Mesenchymal stem cell (in vitro differentiated cells and primary cell): ENCODE results near the gene LGALS8.
A peak's percentile ranks its signal among the peaks of the same experiment; 100 is the strongest.

ENCODE experiments used
- DNase-seq: peaks from one replicate; pipeline ENCODE4 v3.0.0-alpha.2; 2013
- H2AFZ ChIP-seq: one replicate; pipeline ENCODE4 v1.6.1; 2013; ENCODE audit warnings: low read depth, mild to moderate bottlenecking, control low read depth, inconsistent platforms, low read length, moderate library complexity
- H2AK5ac ChIP-seq: 2 replicates; pipeline ENCODE4 v1.6.1; 2013; ENCODE audit warnings: low read length, moderate library complexity, mild to moderate bottlenecking, inconsistent platforms; ENCODE audit not compliant: severe bottlenecking
- H2BK120ac ChIP-seq: one replicate; pipeline ENCODE4 v1.6.1; 2013; ENCODE audit warnings: low read depth, mild to moderate bottlenecking, inconsistent platforms, low read length, moderate library complexity
- H2BK12ac ChIP-seq, 2 experiments: one replicate each; pipeline ENCODE4 v1.6.1; 2013; ENCODE audit warnings: inconsistent platforms in 2 of 2, low read length in 2 of 2, mild to moderate bottlenecking in 2 of 2, moderate library complexity in 2 of 2, control low read depth in 1 of 2
- H2BK15ac ChIP-seq: one replicate; pipeline ENCODE4 v1.6.1; 2013; ENCODE audit warnings: mild to moderate bottlenecking, low read depth, inconsistent platforms; ENCODE audit not compliant: poor library complexity, severe bottlenecking
- H2BK5ac ChIP-seq: 2 replicates; pipeline ENCODE4 v1.6.1; 2013; ENCODE audit warnings: low read depth, mild to moderate bottlenecking, low read length, control low read depth, inconsistent platforms; ENCODE audit not compliant: poor library complexity, severe bottlenecking
- H3K14ac ChIP-seq, 2 experiments: one replicate each; pipeline ENCODE4 v1.6.1; 2013; ENCODE audit warnings: inconsistent platforms in 2 of 2, low read length in 2 of 2, control low read depth in 1 of 2, mild to moderate bottlenecking in 1 of 2, moderate library complexity in 1 of 2
- H3K18ac ChIP-seq, 2 experiments: one replicate each; pipeline ENCODE4 v1.6.1; 2013; ENCODE audit warnings: inconsistent platforms in 2 of 2, low read length in 2 of 2, control low read depth in 1 of 2, low read depth in 1 of 2, mild to moderate bottlenecking in 1 of 2
- H3K23ac ChIP-seq, 2 experiments: one replicate each; pipeline ENCODE4 v1.6.1; 2013; ENCODE audit warnings: inconsistent platforms in 2 of 2, low read length in 2 of 2, mild to moderate bottlenecking in 2 of 2, moderate library complexity in 2 of 2, control low read depth in 1 of 2
- H3K27ac ChIP-seq: 2 replicates; pipeline ENCODE4 v1.5.1; 2013; ENCODE audit warnings: mild to moderate bottlenecking, moderate library complexity, low read length, control low read depth, inconsistent platforms; ENCODE audit not compliant: poor library complexity, severe bottlenecking
- H3K27me3 ChIP-seq, 2 experiments: 2 replicates each; pipeline versions ENCODE4 v1.6.1 to v1.7.0; 2013; ENCODE audit warnings: low read length in 2 of 2, mild to moderate bottlenecking in 2 of 2, moderate library complexity in 2 of 2, control low read depth in 1 of 2, inconsistent platforms in 1 of 2; ENCODE audit not compliant: control insufficient read depth in 1 of 2, insufficient read depth in 1 of 2
- H3K36me3 ChIP-seq, 2 experiments: 2 replicates each; pipeline versions ENCODE4 v1.6.1 to v1.7.0; 2013; ENCODE audit warnings: low read length in 2 of 2, control low read depth in 1 of 2, inconsistent platforms in 1 of 2, low read depth in 1 of 2, mild to moderate bottlenecking in 1 of 2; ENCODE audit not compliant: insufficient read depth in 2 of 2, control insufficient read depth in 1 of 2
- H3K4ac ChIP-seq, 2 experiments: one replicate each; pipeline ENCODE4 v1.6.1; 2013; ENCODE audit warnings: inconsistent platforms in 2 of 2, low read length in 2 of 2, mild to moderate bottlenecking in 2 of 2, moderate library complexity in 2 of 2, control low read depth in 1 of 2, low read depth in 1 of 2
- H3K4me1 ChIP-seq: 2 replicates; pipeline ENCODE4 v1.6.1; 2013; ENCODE audit warnings: low read depth, low read length, control low read depth; ENCODE audit not compliant: control insufficient read depth, insufficient read depth
- H3K4me2 ChIP-seq: 2 replicates; pipeline ENCODE4 v1.6.1; 2013; ENCODE audit warnings: low read length, mild to moderate bottlenecking, inconsistent platforms; ENCODE audit not compliant: poor library complexity, severe bottlenecking
- H3K4me3 ChIP-seq, 2 experiments: 2 replicates each; pipeline versions ENCODE4 v1.5.1 to v1.7.0; 2013; ENCODE audit warnings: low read length in 2 of 2, mild to moderate bottlenecking in 2 of 2, control low read depth in 1 of 2, low read depth in 1 of 2; ENCODE audit not compliant: insufficient read depth in 1 of 2
- H3K79me1 ChIP-seq: replicated peaks from 2 replicates; pipeline ENCODE4 v1.6.1; 2013; ENCODE audit warnings: mild to moderate bottlenecking, control low read depth, low read length, inconsistent platforms; ENCODE audit not compliant: poor library complexity, severe bottlenecking
- H3K9ac ChIP-seq: 2 replicates; pipeline ENCODE4 v1.7.0; 2013; ENCODE audit warnings: mild to moderate bottlenecking, low read length, moderate library complexity
- H3K9me3 ChIP-seq: 2 replicates; pipeline ENCODE4 v1.7.0; 2013; ENCODE audit warnings: mild to moderate bottlenecking, low read length; ENCODE audit not compliant: control insufficient read depth
- H4K8ac ChIP-seq: one replicate; pipeline ENCODE4 v1.6.1; 2013; ENCODE audit warnings: inconsistent platforms, mild to moderate bottlenecking, low read length, moderate library complexity
- H4K91ac ChIP-seq: one replicate; pipeline ENCODE4 v1.6.1; 2013; ENCODE audit warnings: mild to moderate bottlenecking, low read length, inconsistent platforms
- WGBS: methylation state at CpG from one replicate; pipeline ENCODE4 v1.1.7; 2013; ENCODE audit warnings: mixed read lengths; 5-methylcytosine and 5-hydroxymethylcytosine counted together

The LGALS8 gene

GRCh38 chr1:236589531-236589930, 65.7 kb downstream of the LGALS8 start:
- no peaks in the 10 kb centered on the region for H3K9me3 ChIP-seq
- no peak overlapping the region for H3K9ac ChIP-seq
- H3K4me1 ChIP-seq = no peaks in the 10 kb centered on the region
- H2BK15ac ChIP-seq = no peak overlapping the region
- no peak overlapping the region for H3K27ac ChIP-seq
- no peaks in the 10 kb centered on the region for H3K27me3 ChIP-seq
- no peak overlapping the region for H3K4ac ChIP-seq
- H3K14ac ChIP-seq = no peak overlapping the region
- H2BK5ac ChIP-seq = no peak overlapping the region
- no peak overlapping the region for H2AK5ac ChIP-seq
- no peak overlapping the region for H2BK120ac ChIP-seq
- H3K79me1 ChIP-seq = peaks cover 7% of the 10 kb centered on the region
- H3K36me3 ChIP-seq = peaks cover 6 to 99% of the 10 kb centered on the region in 2 experiments
- no peak overlapping the region for H3K4me2 ChIP-seq
- H4K8ac ChIP-seq = no peak overlapping the region
- DNase-seq = no peak
- WGBS = no CpG with 5 or more reads among the region's 4 CpGs
- H3K4me3 ChIP-seq = no peak overlapping the region
- no peak overlapping the region for H4K91ac ChIP-seq
- H3K18ac ChIP-seq = no peak overlapping the region
- H3K23ac ChIP-seq = no peak overlapping the region
- H2BK12ac ChIP-seq = no peak overlapping the region
- H2AFZ ChIP-seq = no peak overlapping the region

- 100% methylated on average over 1 of the region's 2 CpGs for whole genome bisulfite sequencing
- H3K14ac ChIP-seq = no peak overlapping the region
- DNase-seq = no peak
- no peak overlapping the region for H4K8ac ChIP-seq
- no peak overlapping the region for H3K4ac ChIP-seq
- H3K9ac ChIP-seq = peak overlapping the region; percentile 49
- no peak overlapping the region for H2AK5ac ChIP-seq
- H2BK5ac ChIP-seq = no peak overlapping the region
- no peak overlapping the region for H4K91ac ChIP-seq
- H3K18ac ChIP-seq = no peak overlapping the region
- H2BK120ac ChIP-seq = no peak overlapping the region
- H3K4me1 ChIP-seq = no peaks in the 10 kb centered on the region
- H3K27ac ChIP-seq = no peak overlapping the region
- peaks cover 6 to 99% of the 10 kb centered on the region in 2 experiments for H3K36me3 ChIP-seq
- no peak overlapping the region for H2BK15ac ChIP-seq
- no peaks in the 10 kb centered on the region for H3K27me3 ChIP-seq
- no peak overlapping the region for H3K23ac ChIP-seq
- no peaks in the 10 kb centered on the region for H3K9me3 ChIP-seq
- no peak overlapping the region for H2BK12ac ChIP-seq
- peaks cover 10% of the 10 kb centered on the region for H3K79me1 ChIP-seq
- H2AFZ ChIP-seq = no peak overlapping the region
- no peak overlapping the region for H3K4me3 ChIP-seq
- no peak overlapping the region for H3K4me2 ChIP-seq
Observed at GRCh38 chr1:236590553-236591150, 66.9 kb downstream of the LGALS8 start.

- no peak overlapping the region for H2AFZ ChIP-seq
Observed at GRCh38 chr1:236602171-236602570, 78.4 kb downstream of the LGALS8 start.

More at GRCh38 chr1:236602171-236602570, 78.4 kb downstream of the LGALS8 start:
- H3K4me3 ChIP-seq = no peak overlapping the region
- H2BK5ac ChIP-seq = no peak overlapping the region
- peaks cover 2% of the 10 kb centered on the region for H3K4me1 ChIP-seq
- DNase-seq = no peak
- H3K9me3 ChIP-seq = no peaks in the 10 kb centered on the region
- H3K27me3 ChIP-seq = no peaks in the 10 kb centered on the region
- H3K14ac ChIP-seq = no peak overlapping the region
- H4K91ac ChIP-seq = no peak overlapping the region
- H3K4ac ChIP-seq = no peak overlapping the region
- H4K8ac ChIP-seq = no peak overlapping the region
- H2BK12ac ChIP-seq = no peak overlapping the region
- no peak overlapping the region for H3K4me2 ChIP-seq
- no peak overlapping the region for H3K27ac ChIP-seq
- no peak overlapping the region for H3K18ac ChIP-seq
- no peak overlapping the region for H3K23ac ChIP-seq
- no peak overlapping the region for H2BK15ac ChIP-seq
- peaks cover 12% of the 10 kb centered on the region for H3K79me1 ChIP-seq
- no peak overlapping the region for H2AK5ac ChIP-seq
- H3K9ac ChIP-seq = peak overlapping the region; percentile 10
- no peak overlapping the region for H2BK120ac ChIP-seq
- peaks cover 15 to 41% of the 10 kb centered on the region in 2 experiments for H3K36me3 ChIP-seq
